IMR-90 (cell line): ENCODE data around the gene GPC5. TPM values are rescaled to one million over a fixed set of nuclear protein-coding genes. Genes with fewer than 3 reads are reported as not detected.

Experiments used
- ATAC-seq: fragments of 200-7000 bp; cut with Tn5 transposase; 2 replicates; pipeline ENCODE4 v1.9.1; 2020; ENCODE audit warnings: low read depth, mild to moderate bottlenecking, moderate library complexity
- BruUV-seq: library from RNA; stranded (reverse); fragments of 400-500 nt; replicated peaks from 2 replicates; lab custom pipeline; 2021; lab: Mats Ljungman, UMichigan
- CTCF ChIA-PET: fragments of 300-600 bp; formaldehyde crosslinking; extraction: SDS; loops from one replicate; lab custom pipeline; 2021; ENCODE audit warnings: antibody characterized with exemption; lab: Yijun Ruan, JAX
- POLR2A ChIA-PET: fragments of 300-600 bp; sonication (Branson Sonifier 250); formaldehyde crosslinking; loops from one replicate; lab custom pipeline; 2022; ENCODE audit warnings: antibody characterized with exemption; ENCODE audit not compliant: unreplicated experiment; lab: Charles Lee
- DNase-seq: peaks from one replicate; pipeline ENCODE4 v3.0.0; 2013
- H2AFZ ChIP-seq: replicated peaks from 2 replicates; pipeline ENCODE3; 2013; ENCODE audit warnings: low read length, mild to moderate bottlenecking; ENCODE audit not compliant: poor library complexity
- H2AK5ac ChIP-seq: 2 replicates; pipeline ENCODE4 v1.6.1; 2013; ENCODE audit warnings: low read depth, low read length, inconsistent platforms
- H2AK9ac ChIP-seq: replicated peaks from 2 replicates; pipeline ENCODE3; 2013; ENCODE audit warnings: mild to moderate bottlenecking, low read depth, low read length, moderate library complexity; ENCODE audit not compliant: poor library complexity
- H2BK120ac ChIP-seq: 2 replicates; pipeline ENCODE4 v1.6.1; 2013; ENCODE audit warnings: low read depth, low read length, inconsistent platforms
- H2BK15ac ChIP-seq: 3 replicates; pipeline ENCODE4 v1.6.1; 2013; ENCODE audit warnings: low read depth, low read length, inconsistent platforms
- H2BK20ac ChIP-seq: 2 replicates; pipeline ENCODE4 v1.6.1; 2013; ENCODE audit warnings: low read depth, mild to moderate bottlenecking, inconsistent platforms, low read length, moderate library complexity
- H2BK5ac ChIP-seq: 2 replicates; pipeline ENCODE4 v1.6.1; 2013; ENCODE audit warnings: mild to moderate bottlenecking, low read depth, low read length, inconsistent platforms; ENCODE audit not compliant: poor library complexity, severe bottlenecking
- H3K14ac ChIP-seq: replicated peaks from 2 replicates; pipeline ENCODE4 v1.6.1; 2013; ENCODE audit warnings: low read depth, low read length, inconsistent platforms
- H3K18ac ChIP-seq: 2 replicates; pipeline ENCODE4 v1.6.1; 2013; ENCODE audit warnings: low read depth, low read length, control low read depth
- H3K23ac ChIP-seq: 2 replicates; pipeline ENCODE4 v1.6.1; 2013; ENCODE audit warnings: low read depth, low read length, inconsistent platforms
- H3K27ac ChIP-seq: 2 replicates; pipeline ENCODE4 v1.5.1; 2013; ENCODE audit warnings: mild to moderate bottlenecking, control low read depth, low read length; ENCODE audit not compliant: insufficient read depth
- H3K27me3 ChIP-seq: 2 replicates; pipeline ENCODE4 v1.6.1; 2013; ENCODE audit warnings: low read length; ENCODE audit not compliant: control insufficient read depth, insufficient read depth
- H3K36me3 ChIP-seq: 2 replicates; pipeline ENCODE4 v1.6.1; 2013; ENCODE audit warnings: low read length, mixed read lengths; ENCODE audit not compliant: control insufficient read depth, insufficient read depth
- H3K4ac ChIP-seq: 2 replicates; pipeline ENCODE4 v1.6.1; 2013; ENCODE audit warnings: low read depth, low read length, inconsistent platforms
- H3K4me1 ChIP-seq: 2 replicates; pipeline ENCODE4 v1.6.1; 2013; ENCODE audit warnings: low read length, mixed read lengths; ENCODE audit not compliant: control insufficient read depth, insufficient read depth
- H3K4me2 ChIP-seq: 2 replicates; pipeline ENCODE4 v1.6.1; 2013; ENCODE audit warnings: low read depth, mild to moderate bottlenecking, control low read depth, low read length, moderate library complexity
- H3K4me3 ChIP-seq: 2 replicates; pipeline ENCODE4 v1.5.1; 2013; ENCODE audit warnings: low read depth, mild to moderate bottlenecking, control low read depth, low read length, moderate library complexity; ENCODE audit not compliant: insufficient read depth
- H3K56ac ChIP-seq: 2 replicates; pipeline ENCODE4 v1.6.1; 2013; ENCODE audit warnings: low read length, inconsistent platforms; ENCODE audit not compliant: insufficient read depth; ENCODE audit errors: extremely low read depth
- H3K79me1 ChIP-seq, 2 experiments: 2 replicates each; pipeline ENCODE4 v1.6.1; 2013; ENCODE audit warnings: low read length in 2 of 2, inconsistent platforms in 1 of 2, low read depth in 1 of 2
- H3K9ac ChIP-seq: 2 replicates; pipeline ENCODE4 v1.6.1; 2013; ENCODE audit warnings: low read depth, low read length, control low read depth
- H3K9me1 ChIP-seq: 2 replicates; pipeline ENCODE4 v1.6.1; 2013; ENCODE audit warnings: low read length, inconsistent platforms; ENCODE audit not compliant: insufficient read depth
- H3K9me3 ChIP-seq: 2 replicates; pipeline ENCODE4 v1.6.1; 2013; ENCODE audit warnings: low read length; ENCODE audit not compliant: control insufficient read depth, insufficient read depth
- H4K20me1 ChIP-seq: 2 replicates; pipeline ENCODE4 v1.6.1; 2013; ENCODE audit warnings: low read length, inconsistent platforms; ENCODE audit not compliant: insufficient read depth
- H4K5ac ChIP-seq: 2 replicates; pipeline ENCODE4 v1.6.1; 2013; ENCODE audit warnings: mild to moderate bottlenecking, low read depth, low read length, control low read depth
- H4K8ac ChIP-seq, 2 experiments: 2 replicates each; pipeline ENCODE4 v1.6.1; 2013; ENCODE audit warnings: low read depth in 2 of 2, low read length in 2 of 2, control low read depth in 1 of 2, inconsistent platforms in 1 of 2
- H4K91ac ChIP-seq: 2 replicates; pipeline ENCODE4 v1.6.1; 2013; ENCODE audit warnings: low read depth, low read length, inconsistent platforms; ENCODE audit not compliant: insufficient read depth
- BHLHE40 ChIP-seq: fragments of 150-350 bp; IDR thresholded peaks from 2 replicates; pipeline ENCODE4 v1.6.1; 2016; ENCODE audit warnings: mild to moderate bottlenecking, low read depth, low read length
- CHD1 ChIP-seq: IDR thresholded peaks from 2 replicates; pipeline ENCODE4 v1.6.1; 2012; ENCODE audit warnings: low read depth, low read length, improper control_type of control experiment
- CTCF ChIP-seq: conservative IDR thresholded peaks from 2 replicates; pipeline ENCODE4 v1.5.1; 2012; ENCODE audit warnings: mild to moderate bottlenecking, low read depth, low read length, improper control_type of control experiment
- ELK1 ChIP-seq: fragments of 150-350 bp; IDR thresholded peaks from 2 replicates; pipeline ENCODE4 v1.6.1; 2016; ENCODE audit warnings: low read depth, mild to moderate bottlenecking, low read length, moderate library complexity, borderline replicate concordance
- FOS ChIP-seq: fragments of 150-350 bp; IDR thresholded peaks from 2 replicates; pipeline ENCODE4 v1.6.1; 2016; ENCODE audit warnings: low read depth, low read length
- MAZ ChIP-seq: IDR thresholded peaks from 2 replicates; pipeline ENCODE4 v1.6.1; 2012; ENCODE audit warnings: low read depth, mild to moderate bottlenecking, low read length, improper control_type of control experiment, moderate library complexity, borderline replicate concordance
- MXI1 ChIP-seq: IDR thresholded peaks from 2 replicates; pipeline ENCODE4 v1.6.1; 2012; ENCODE audit warnings: low read depth, mild to moderate bottlenecking, low read length, moderate library complexity, borderline replicate concordance
- NFE2L2 ChIP-seq: fragments of 150-350 bp; IDR thresholded peaks from 2 replicates; pipeline ENCODE4 v1.6.1; 2016; ENCODE audit warnings: low read depth, mild to moderate bottlenecking, low read length
- POLR2A ChIP-seq: IDR thresholded peaks from 2 replicates; pipeline ENCODE4 v1.6.1; 2012; ENCODE audit warnings: mild to moderate bottlenecking, low read depth, low read length
- RAD21 ChIP-seq: IDR thresholded peaks from 2 replicates; pipeline ENCODE4 v1.6.1; 2012; ENCODE audit warnings: low read length, improper control_type of control experiment
- WGBS, 2 experiments: methylation state at CpG; one replicate each; pipeline versions ENCODE4 v1.1.5 to v1.1.7; 2013; ENCODE audit warnings: missing lambda C conversion rate in 2 of 2; ENCODE audit not compliant: insufficient read length in 1 of 2; ENCODE audit errors: extremely low coverage in 2 of 2; 5-methylcytosine and 5-hydroxymethylcytosine counted together
- dilution Hi-C: fragments of 300-500 bp; cut with HindIII; formaldehyde crosslinking; loops from one replicate; pipeline ENCODE4 v1.14.3; 2018; ENCODE audit warnings: low sequenced_read_pairs; ENCODE audit not compliant: unreplicated experiment
- in situ Hi-C: fragments of 300-500 bp; cut with MboI; formaldehyde crosslinking; loops from 3 replicates; pipeline ENCODE4 v1.14.3; 2019; ENCODE audit warnings: low sequenced_read_pairs, inconsistent platforms, mixed read lengths
- intact Hi-C: fragments of 100-400 bp; cut with micrococcal nuclease; formaldehyde crosslinking; loops from 2 replicates; pipeline ENCODE4 v1.10.0; 2022
- polyA plus RNA-seq, 3 experiments: library from polyadenylated mRNA; depleted of rRNA; stranded (reverse); fragments of >200 nt; gene quantifications; 2 replicates each; pipeline ENCODE4 v1.2.3, GENCODE V29; 2012; ENCODE audit warnings: low replicate concordance in 1 of 3
- total RNA-seq: library from RNA; depleted of rRNA; stranded (reverse); fragments of >200 nt; gene quantifications from 2 replicates; pipeline ENCODE4 v1.2.3, GENCODE V29; 2012

The GPC5 gene
- total and polyA plus RNA-seq, 2 of the 4 experiments (the other 2 are of a cell fraction) = 0.94 to 1.8 TPM

- no peaks in the 10 kb centered on the region; the same call in 1 of the 2 replicates for H3K9me3 ChIP-seq
- in situ Hi-C loops (no loop called here), intact Hi-C loops (no loop called here), dilution Hi-C loops (no loop called here)
- no peak overlapping the region for H2BK5ac ChIP-seq
- no peak overlapping the region for H3K23ac ChIP-seq
- no peak overlapping the region for H2BK20ac ChIP-seq
- no peak overlapping the region for H4K91ac ChIP-seq
- ATAC-seq (no peak), DNase-seq (no peak)
- no peak overlapping the region for H3K27ac ChIP-seq
- WGBS, 2 experiments = no CpG with 5 or more reads among the region's 5 CpGs
- no peak overlapping the region for H2BK120ac ChIP-seq
- no peaks in the 10 kb centered on the region for H3K27me3 ChIP-seq
- no peak overlapping the region for H2AK9ac ChIP-seq
- no peaks in the 10 kb centered on the region for H4K20me1 ChIP-seq
- H3K4ac ChIP-seq = no peak overlapping the region
- H4K5ac ChIP-seq = no peak overlapping the region
- CTCF ChIA-PET = no interaction called here
- H3K56ac ChIP-seq = no peak overlapping the region
- H2AK5ac ChIP-seq = no peak overlapping the region
- no peaks in the 10 kb centered on the region for H3K36me3 ChIP-seq
- H3K4me1 ChIP-seq = no peaks in the 10 kb centered on the region
- no peak overlapping the region for H3K18ac ChIP-seq
- H2BK15ac ChIP-seq = no peak overlapping the region
- no TSS peak for BruUV-seq
- no peak overlapping the region for H3K4me3 ChIP-seq
- H3K9ac ChIP-seq = no peak overlapping the region
- H2AFZ ChIP-seq = no peak overlapping the region
- H3K14ac ChIP-seq = no peak overlapping the region
- POLR2A ChIA-PET = no interaction called here
- no peak overlapping the region for H4K8ac ChIP-seq
- H3K9me1 ChIP-seq = no peaks in the 10 kb centered on the region
- H3K4me2 ChIP-seq = no peak overlapping the region
- no peaks in the 10 kb centered on the region for H3K79me1 ChIP-seq
- TF ChIP-seq RAD21 (no peak), NFE2L2 (no peak), MAZ (no peak), FOS (no peak), BHLHE40 (no peak), POLR2A (no peak), MXI1 (no peak), ELK1 (no peak), CTCF (no peak), CHD1 (no peak)
Observed at GRCh38 chr13:92418818-92419412, 1020.5 kb downstream of the GPC5 start.
